ENCODE measurements around the gene HSD17B3.

The HSD17B3 gene

DNA sequence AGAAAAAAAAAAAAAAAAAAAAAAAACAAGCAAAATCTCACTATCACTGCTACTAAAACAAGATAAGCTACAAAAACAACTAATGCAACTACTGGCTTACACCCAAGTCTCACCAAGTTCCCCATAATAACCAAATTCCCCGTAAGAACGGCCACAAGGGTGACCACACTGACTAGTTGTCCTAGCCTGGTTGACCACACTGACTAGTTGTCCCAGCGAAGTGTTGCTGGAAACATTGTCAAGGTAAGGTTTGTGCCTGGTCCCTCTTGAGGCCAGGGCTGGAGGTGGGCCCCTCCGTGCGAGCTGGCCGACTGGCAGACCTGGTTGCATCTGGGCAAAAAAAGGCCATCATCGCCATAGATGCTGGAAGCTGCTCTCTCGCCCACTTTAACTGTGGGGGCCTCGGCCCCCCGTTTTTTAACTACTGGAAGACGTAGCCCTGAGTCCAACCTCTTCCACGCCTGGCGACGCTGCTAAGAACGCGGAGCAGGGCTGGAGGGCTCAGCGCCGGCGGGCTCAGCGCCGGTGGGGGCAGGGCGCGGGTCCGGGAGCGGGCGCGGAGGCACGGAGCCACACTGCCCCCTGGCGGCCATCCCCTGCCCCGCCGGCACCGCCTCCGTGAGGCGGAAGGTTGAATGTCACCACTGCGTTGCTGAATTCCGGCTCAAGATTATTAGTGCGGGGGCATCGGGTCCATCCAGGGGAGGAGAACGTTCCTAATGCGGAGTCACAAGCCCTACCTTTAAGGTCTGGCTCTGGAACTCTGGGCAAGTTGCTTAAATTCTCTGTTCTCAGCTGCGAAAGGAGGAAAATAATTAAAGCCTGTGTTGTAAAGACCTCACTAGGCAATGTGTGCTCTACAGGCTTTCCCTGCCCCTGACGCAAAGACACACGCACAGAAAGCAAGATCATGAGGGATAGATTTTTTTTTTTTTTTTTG lies 84.0 kb downstream of the HSD17B3 start:
- peak; percentile 96 for ATAC-seq
- TF ChIP-seq BACH2 (CRISPR knock-in tag; IDR thresholded peaks at IDR 0.05; ENCODE audit: borderline replicate concordance), result no peak
- no peak for TF ChIP-seq PPARA (CRISPR knock-in tag; IDR thresholded peaks at IDR 0.05; ENCODE audit: borderline replicate concordance)
- TF ChIP-seq ISL1 (CRISPR knock-in tag; IDR thresholded peaks at IDR 0.05), result no peak
- no peak for TF ChIP-seq ZNF8 (CRISPR knock-in tag; IDR thresholded peaks at IDR 0.05)
- no peak for TF ChIP-seq ZNF565 (CRISPR knock-in tag; conservative IDR thresholded peaks at IDR 0.05; ENCODE audit: low read depth)
- TF ChIP-seq ZC3H10 (CRISPR knock-in tag; IDR thresholded peaks at IDR 0.05), result no peak
- no peak for TF ChIP-seq CSRNP3 (CRISPR knock-in tag; IDR thresholded peaks at IDR 0.05)
- TF ChIP-seq ARNTL (CRISPR knock-in tag; IDR thresholded peaks at IDR 0.05; ENCODE audit: borderline replicate concordance, low read depth), result no peak
- TF ChIP-seq ZFP3 (CRISPR knock-in tag; IDR thresholded peaks at IDR 0.05), result no peak
- TF ChIP-seq RARB (CRISPR knock-in tag; IDR thresholded peaks at IDR 0.05), result no peak

DNA sequence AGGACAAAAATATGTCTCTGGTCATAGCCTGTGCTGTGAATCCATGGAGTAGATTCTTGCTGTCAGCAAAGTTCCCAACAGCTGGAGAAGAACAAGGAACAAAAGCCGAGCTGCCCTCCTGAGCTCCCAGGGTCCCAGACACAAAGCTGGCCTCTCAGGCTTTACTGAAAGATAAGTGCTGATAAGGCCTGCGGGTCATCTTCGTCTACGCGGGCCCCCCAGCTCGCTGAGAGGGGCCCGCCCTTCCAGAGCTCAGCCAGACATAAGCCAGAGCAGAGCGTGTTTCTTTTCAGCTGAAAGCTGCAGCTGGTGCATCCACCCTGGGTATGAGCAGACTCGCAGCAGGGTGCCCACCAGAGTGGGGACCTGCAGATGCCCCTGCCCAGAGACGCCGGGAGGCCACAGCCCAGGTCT lies 84.7 kb downstream of the HSD17B3 start:
- peak; percentile 24; the same call in 1 of the 3 replicates for ATAC-seq
- TF ChIP-seq PATZ1 (CRISPR knock-in tag; IDR thresholded peaks at IDR 0.05; ENCODE audit: borderline replicate concordance) (no peak; the same call in 1 of the 2 replicates), OSR1 (CRISPR knock-in tag; IDR thresholded peaks at IDR 0.05) (no peak), ISL1 (CRISPR knock-in tag; IDR thresholded peaks at IDR 0.05) (peak; percentile 32; the same call in 1 of the 2 replicates), ESRRG (CRISPR knock-in tag; IDR thresholded peaks at IDR 0.05) (no peak), ZNF565 (CRISPR knock-in tag; conservative IDR thresholded peaks at IDR 0.05; ENCODE audit: low read depth) (no peak), TSHZ2 (CRISPR knock-in tag; IDR thresholded peaks at IDR 0.05) (peak; percentile 84; the same call in 1 of the 2 replicates), CSRNP3 (CRISPR knock-in tag; IDR thresholded peaks at IDR 0.05) (no peak), SNAI2 (CRISPR knock-in tag; IDR thresholded peaks at IDR 0.05) (no peak), ARNTL (CRISPR knock-in tag; IDR thresholded peaks at IDR 0.05; ENCODE audit: borderline replicate concordance, low read depth) (no peak), RARB (CRISPR knock-in tag; IDR thresholded peaks at IDR 0.05) (no peak), TOX (CRISPR knock-in tag; IDR thresholded peaks at IDR 0.05; ENCODE audit: borderline replicate concordance) (no peak), BACH2 (CRISPR knock-in tag; IDR thresholded peaks at IDR 0.05; ENCODE audit: borderline replicate concordance) (no peak), ZFP3 (CRISPR knock-in tag; IDR thresholded peaks at IDR 0.05) (no peak), TCF4 (CRISPR knock-in tag; IDR thresholded peaks at IDR 0.05; ENCODE audit: borderline replicate concordance) (peak; percentile 56; the same call in 1 of the 2 replicates), ZNF70 (CRISPR knock-in tag; IDR thresholded peaks at IDR 0.05) (no peak), ZFP30 (CRISPR knock-in tag; IDR thresholded peaks at IDR 0.05) (no peak), POU6F1 (CRISPR knock-in tag; IDR thresholded peaks at IDR 0.05; ENCODE audit: borderline replicate concordance, low read depth) (no peak), PPARA (CRISPR knock-in tag; IDR thresholded peaks at IDR 0.05; ENCODE audit: borderline replicate concordance) (no peak)
